Keratinocyte (primary cell): Measurements from ENCODE around the gene MRPS35.

Experiments used
- CTCF ChIP-seq, 3 experiments: IDR thresholded peaks in 1 of 3; conservative IDR thresholded peaks in 1 of 3; optimal IDR thresholded peaks in 1 of 3; 2 replicates in 2 of 3; 3 replicates in 1 of 3; pipeline versions ENCODE3 to v1.5.1; 2011; ENCODE audit warnings: low read length in 3 of 3, mild to moderate bottlenecking in 3 of 3, moderate library complexity in 2 of 3, control low read depth in 1 of 3, inconsistent platforms in 1 of 3; ENCODE audit not compliant: insufficient read depth in 2 of 3; ENCODE audit errors: extremely low read depth in 1 of 3
- EZH2 ChIP-seq: IDR thresholded peaks from one replicate; pipeline ENCODE4 v1.6.1; 2012; ENCODE audit warnings: inconsistent platforms, mild to moderate bottlenecking, low read length, moderate library complexity

GRCh38 chr12:27785882-27786570 lies 75.4 kb downstream of the MRPS35 start:
- TF ChIP-seq CTCF (optimal IDR thresholded peaks at IDR 0.05 in 1 of 3, IDR thresholded peaks at IDR 0.05 in 1 of 3, conservative IDR thresholded peaks at IDR 0.05 in 1 of 3; ENCODE audit: extremely low read depth in 1 of 3, insufficient read depth in 2 of 3, low read length in 3 of 3) (no peak), EZH2 (no peak)
